ENCODE measurements around the gene JMJD8.

DNA sequence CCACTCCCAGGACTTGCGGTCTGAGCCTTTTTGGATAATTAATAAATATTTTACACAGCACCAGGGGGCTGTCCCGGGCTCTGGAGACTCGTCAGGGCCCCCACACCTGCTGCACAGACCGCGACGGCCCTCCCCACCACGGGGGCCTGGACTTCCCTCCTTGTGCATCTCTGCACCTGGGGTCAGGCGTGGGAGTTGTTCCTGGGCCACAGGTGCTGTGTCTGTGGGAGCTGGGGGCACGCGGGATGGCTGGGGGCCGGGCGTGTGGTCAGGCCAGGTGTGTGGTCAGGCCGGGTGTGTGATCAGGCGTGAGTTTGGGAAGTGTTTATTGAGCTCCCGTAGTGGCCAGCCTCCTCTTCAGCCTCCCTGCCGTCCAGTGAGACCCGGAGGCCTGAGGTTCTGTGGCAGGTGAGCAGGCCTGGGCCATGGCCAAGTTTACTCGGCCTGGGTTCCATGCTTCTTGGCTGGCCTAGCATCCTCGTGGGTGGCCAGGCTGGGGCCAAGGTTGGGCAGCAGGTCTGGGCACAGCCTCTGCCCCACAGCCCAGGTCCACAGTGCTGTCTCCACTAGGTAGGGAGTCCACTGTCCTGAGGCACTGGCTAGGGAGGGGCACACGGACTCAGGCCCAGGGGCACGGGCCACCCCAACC is 5.8 kb downstream of the JMJD8 start:
- TF ChIP-seq, protein P1, sequence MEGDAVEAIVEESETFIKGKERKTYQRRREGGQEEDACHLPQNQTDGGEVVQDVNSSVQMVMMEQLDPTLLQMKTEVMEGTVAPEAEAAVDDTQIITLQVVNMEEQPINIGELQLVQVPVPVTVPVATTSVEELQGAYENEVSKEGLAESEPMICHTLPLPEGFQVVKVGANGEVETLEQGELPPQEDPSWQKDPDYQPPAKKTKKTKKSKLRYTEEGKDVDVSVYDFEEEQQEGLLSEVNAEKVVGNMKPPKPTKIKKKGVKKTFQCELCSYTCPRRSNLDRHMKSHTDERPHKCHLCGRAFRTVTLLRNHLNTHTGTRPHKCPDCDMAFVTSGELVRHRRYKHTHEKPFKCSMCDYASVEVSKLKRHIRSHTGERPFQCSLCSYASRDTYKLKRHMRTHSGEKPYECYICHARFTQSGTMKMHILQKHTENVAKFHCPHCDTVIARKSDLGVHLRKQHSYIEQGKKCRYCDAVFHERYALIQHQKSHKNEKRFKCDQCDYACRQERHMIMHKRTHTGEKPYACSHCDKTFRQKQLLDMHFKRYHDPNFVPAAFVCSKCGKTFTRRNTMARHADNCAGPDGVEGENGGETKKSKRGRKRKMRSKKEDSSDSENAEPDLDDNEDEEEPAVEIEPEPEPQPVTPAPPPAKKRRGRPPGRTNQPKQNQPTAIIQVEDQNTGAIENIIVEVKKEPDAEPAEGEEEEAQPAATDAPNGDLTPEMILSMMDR (IDR thresholded peaks at IDR 0.05 in 8 of 11, conservative IDR thresholded peaks at IDR 0.05 in 3 of 11) = no peak
- TF ChIP-seq POLR2AphosphoS5 (IDR thresholded peaks at IDR 0.05) (no peak), POLR2A (IDR thresholded peaks at IDR 0.05) (no peak)

Measured in spleen (tissue), 7 donors.